MM.1S (cell line): ENCODE results near the gene DHX8.

Experiments used
- EZH2 ChIP-seq: fragments of 300-600 bp; sonication (generic); optimal IDR thresholded peaks from 2 replicates; pipeline ENCODE3; 2017; ENCODE audit warnings: low read depth, mild to moderate bottlenecking, antibody characterized with exemption, low read length, mixed read lengths
- EZH2phosphoT487 ChIP-seq: fragments of 300-600 bp; sonication (generic); IDR thresholded peaks from 2 replicates; pipeline ENCODE4 v1.6.1; 2018; ENCODE audit warnings: antibody characterized with exemption, low read length
- TF ChIP-seq, protein P1 (sequence below): fragments of 300-600 bp; sonication (generic); IDR thresholded peaks from 2 replicates; pipeline ENCODE4 v1.5.1; 2016; ENCODE audit warnings: antibody characterized with exemption, low read length, mixed read lengths

DNA sequence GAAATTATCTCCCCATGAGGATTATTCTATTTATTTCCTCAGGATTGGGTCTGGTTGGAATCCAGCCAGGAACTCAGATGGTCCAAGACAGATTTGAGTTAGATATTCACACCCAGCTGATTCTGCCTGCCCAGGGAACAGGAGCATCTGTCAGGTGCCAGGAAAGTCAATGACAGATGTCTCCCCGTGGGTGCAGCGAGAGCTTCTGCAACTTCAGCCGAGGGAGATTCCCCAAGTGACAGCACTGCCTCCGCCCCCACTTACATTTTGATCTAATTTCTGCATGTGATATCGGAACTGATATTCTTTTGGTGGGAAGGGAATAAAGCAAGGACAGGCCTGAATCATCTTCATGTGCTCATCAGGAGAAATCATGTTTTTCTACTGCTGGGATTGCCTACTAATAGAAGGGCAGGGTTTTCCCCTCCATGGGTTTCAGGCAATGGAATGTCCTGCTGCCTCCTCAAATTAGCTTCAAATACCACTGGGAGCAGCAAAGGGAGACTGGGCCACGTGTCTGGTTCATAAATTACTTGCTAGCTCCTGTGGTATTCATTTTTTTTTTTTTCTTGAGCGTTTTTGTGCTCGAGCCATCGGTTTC is 15.7 kb upstream of the DHX8 start:
- TF ChIP-seq, protein P1, sequence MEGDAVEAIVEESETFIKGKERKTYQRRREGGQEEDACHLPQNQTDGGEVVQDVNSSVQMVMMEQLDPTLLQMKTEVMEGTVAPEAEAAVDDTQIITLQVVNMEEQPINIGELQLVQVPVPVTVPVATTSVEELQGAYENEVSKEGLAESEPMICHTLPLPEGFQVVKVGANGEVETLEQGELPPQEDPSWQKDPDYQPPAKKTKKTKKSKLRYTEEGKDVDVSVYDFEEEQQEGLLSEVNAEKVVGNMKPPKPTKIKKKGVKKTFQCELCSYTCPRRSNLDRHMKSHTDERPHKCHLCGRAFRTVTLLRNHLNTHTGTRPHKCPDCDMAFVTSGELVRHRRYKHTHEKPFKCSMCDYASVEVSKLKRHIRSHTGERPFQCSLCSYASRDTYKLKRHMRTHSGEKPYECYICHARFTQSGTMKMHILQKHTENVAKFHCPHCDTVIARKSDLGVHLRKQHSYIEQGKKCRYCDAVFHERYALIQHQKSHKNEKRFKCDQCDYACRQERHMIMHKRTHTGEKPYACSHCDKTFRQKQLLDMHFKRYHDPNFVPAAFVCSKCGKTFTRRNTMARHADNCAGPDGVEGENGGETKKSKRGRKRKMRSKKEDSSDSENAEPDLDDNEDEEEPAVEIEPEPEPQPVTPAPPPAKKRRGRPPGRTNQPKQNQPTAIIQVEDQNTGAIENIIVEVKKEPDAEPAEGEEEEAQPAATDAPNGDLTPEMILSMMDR, result no peak
- TF ChIP-seq EZH2 (no peak), EZH2phosphoT487 (no peak)
